ENCODE data around the gene DPP6.

Gene DPP6

DNA sequence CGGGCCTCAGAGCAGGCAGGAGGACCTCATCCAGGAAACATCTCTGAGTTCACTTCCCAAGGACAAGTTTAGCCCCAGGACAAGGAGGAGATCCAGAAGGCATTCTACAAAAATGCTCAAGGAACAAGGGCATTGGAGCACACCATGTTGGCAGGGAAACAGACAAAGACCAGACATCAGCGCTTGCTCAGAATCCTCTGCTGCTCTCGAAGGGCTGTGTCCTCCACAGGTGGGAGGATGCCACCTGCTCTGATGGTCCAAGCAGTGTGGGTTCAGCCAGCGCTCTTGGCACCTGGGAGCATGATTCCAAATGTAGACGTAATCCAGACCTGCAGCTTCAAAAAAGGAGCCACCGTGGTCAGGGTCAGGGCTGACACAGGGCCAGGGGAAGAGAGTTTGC is 160.7 kb downstream of the DPP6 start:
- H3K4me1 ChIP-seq (ENCODE audit: control insufficient read depth in 1 of 2, insufficient read depth in 1 of 2, low read depth in 1 of 2, low read length in 1 of 2) = no peaks in the 10 kb centered on the region
- no peaks in the 10 kb centered on the region for H3K27me3 ChIP-seq
- no peaks in the 10 kb centered on the region for H3K36me3 ChIP-seq
- H3K9me3 ChIP-seq = no peaks in the 10 kb centered on the region
- TF ChIP-seq, protein P1, sequence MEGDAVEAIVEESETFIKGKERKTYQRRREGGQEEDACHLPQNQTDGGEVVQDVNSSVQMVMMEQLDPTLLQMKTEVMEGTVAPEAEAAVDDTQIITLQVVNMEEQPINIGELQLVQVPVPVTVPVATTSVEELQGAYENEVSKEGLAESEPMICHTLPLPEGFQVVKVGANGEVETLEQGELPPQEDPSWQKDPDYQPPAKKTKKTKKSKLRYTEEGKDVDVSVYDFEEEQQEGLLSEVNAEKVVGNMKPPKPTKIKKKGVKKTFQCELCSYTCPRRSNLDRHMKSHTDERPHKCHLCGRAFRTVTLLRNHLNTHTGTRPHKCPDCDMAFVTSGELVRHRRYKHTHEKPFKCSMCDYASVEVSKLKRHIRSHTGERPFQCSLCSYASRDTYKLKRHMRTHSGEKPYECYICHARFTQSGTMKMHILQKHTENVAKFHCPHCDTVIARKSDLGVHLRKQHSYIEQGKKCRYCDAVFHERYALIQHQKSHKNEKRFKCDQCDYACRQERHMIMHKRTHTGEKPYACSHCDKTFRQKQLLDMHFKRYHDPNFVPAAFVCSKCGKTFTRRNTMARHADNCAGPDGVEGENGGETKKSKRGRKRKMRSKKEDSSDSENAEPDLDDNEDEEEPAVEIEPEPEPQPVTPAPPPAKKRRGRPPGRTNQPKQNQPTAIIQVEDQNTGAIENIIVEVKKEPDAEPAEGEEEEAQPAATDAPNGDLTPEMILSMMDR (IDR thresholded peaks at IDR 0.05) = no peak
- no peak overlapping the region for H3K4me3 ChIP-seq (ENCODE audit: low read depth in 1 of 2, low read length in 1 of 2)
- H3K27ac ChIP-seq = no peak overlapping the region

DNA sequence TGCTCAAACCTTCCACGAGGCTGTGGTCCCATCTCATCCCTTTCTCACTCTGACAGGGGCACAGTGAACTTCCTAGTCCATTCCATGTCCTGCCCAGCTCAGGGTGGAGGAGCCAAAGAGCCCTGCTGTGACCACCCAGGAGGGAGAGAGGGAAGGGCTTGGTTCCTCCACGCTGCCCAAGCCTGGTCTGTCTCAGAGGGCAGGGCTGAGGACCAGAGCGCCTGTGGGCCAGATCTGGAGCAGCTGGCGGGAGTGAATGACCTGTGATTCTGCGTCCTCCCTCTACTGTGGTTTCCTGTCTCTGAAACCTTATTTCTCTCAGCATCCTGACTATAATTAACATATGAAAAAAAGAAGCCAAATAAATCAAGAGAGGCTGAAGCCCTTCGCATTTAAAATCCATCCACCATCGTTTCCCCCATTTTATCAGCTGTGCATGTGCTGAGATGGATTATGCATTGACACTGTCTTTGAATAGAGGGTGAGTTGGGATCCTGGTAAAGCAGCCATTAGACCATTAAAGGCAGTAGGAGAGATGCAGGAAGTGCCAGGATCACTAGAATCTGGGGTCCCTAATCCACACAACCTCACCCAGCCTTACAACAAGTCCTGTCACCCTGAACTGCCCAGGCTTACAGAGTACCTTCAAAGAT is 165.6 kb downstream of the DPP6 start:
- Histone ChIP-seq H3K27me3 (no peaks in the 10 kb centered on the region), H3K36me3 (no peaks in the 10 kb centered on the region), H3K4me3 (ENCODE audit: low read depth in 1 of 2, low read length in 1 of 2) (no peak overlapping the region), H3K27ac (no peak overlapping the region), H3K4me1 (ENCODE audit: control insufficient read depth in 1 of 2, insufficient read depth in 1 of 2, low read depth in 1 of 2, low read length in 1 of 2) (no peaks in the 10 kb centered on the region), H3K9me3 (no peaks in the 10 kb centered on the region)
- TF ChIP-seq, protein P1 (IDR thresholded peaks at IDR 0.05) = no peak

DNA sequence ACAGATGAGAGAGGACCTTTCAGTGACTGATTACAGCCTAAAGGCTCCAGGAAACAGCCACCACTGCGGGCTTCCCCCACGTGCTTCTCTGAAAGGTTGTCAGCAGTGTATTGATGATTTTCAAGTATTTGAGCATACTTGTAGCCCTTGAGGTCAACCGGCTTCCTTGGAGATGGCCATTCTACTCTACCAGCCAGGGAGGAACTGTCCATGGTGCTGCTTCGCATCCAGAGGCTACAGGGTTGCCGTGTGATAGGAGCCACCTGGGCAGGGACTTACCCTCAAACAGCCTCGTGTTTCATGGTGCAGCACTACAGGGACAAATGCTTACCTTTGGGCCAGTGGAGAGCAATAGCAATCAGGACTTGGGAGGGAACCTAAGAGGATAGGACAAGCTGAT is 179.5 kb downstream of the DPP6 start:
- Histone ChIP-seq H3K4me3 (ENCODE audit: low read depth in 1 of 2, low read length in 1 of 2) (no peak overlapping the region), H3K9me3 (no peaks in the 10 kb centered on the region), H3K27me3 (no peaks in the 10 kb centered on the region), H3K36me3 (no peaks in the 10 kb centered on the region), H3K4me1 (ENCODE audit: control insufficient read depth in 1 of 2, insufficient read depth in 1 of 2, low read depth in 1 of 2, low read length in 1 of 2) (no peaks in the 10 kb centered on the region), H3K27ac (no peak overlapping the region)
- TF ChIP-seq, protein P1 (IDR thresholded peaks at IDR 0.05) = no peak

DNA sequence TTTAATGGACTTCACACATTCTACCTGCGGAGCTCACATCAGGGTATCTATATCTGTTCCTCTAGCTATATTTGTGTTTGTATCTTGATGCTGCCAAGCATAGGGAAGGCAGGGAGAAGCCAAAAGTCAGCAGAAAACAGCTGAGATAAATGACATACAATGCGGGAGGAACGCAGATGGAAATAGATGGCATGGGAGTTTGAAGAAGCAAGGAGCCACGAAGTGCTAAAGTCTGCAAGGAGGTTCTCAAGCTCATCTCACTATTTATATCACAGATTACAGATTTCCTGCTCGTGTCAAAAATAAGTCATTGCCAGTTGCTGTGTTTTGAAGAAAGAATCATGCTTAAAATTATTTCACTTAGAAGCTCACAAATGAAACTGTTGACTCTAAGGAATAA is 180.5 kb downstream of the DPP6 start:
- H3K27me3 ChIP-seq = no peaks in the 10 kb centered on the region
- no peaks in the 10 kb centered on the region for H3K9me3 ChIP-seq
- H3K36me3 ChIP-seq = no peaks in the 10 kb centered on the region
- H3K27ac ChIP-seq = no peak overlapping the region
- TF ChIP-seq, protein P1 (IDR thresholded peaks at IDR 0.05) = no peak
- no peaks in the 10 kb centered on the region for H3K4me1 ChIP-seq (ENCODE audit: control insufficient read depth in 1 of 2, insufficient read depth in 1 of 2, low read depth in 1 of 2, low read length in 1 of 2)
- no peak overlapping the region for H3K4me3 ChIP-seq (ENCODE audit: low read depth in 1 of 2, low read length in 1 of 2)

DNA sequence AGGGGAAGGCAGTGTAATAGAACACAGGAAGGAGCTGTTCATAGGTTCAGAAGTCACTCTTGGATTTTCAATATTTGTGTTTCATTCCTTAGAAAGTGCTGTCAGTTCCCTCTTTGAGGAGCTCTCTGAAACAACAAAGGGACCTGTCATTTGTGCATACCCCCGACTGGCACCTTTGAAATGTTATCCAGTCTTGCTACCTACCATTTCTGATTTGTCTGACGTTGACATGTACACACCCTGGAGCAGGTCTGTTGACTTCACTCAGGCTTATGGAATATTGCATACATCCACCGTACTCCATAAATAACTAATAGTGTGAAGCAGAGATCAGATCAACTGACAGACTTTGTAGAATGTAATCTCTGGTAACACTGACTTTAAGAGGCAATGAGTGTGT is 189.8 kb downstream of the DPP6 start:
- Histone ChIP-seq H3K27me3 (no peaks in the 10 kb centered on the region), H3K9me3 (no peaks in the 10 kb centered on the region), H3K4me1 (ENCODE audit: control insufficient read depth in 1 of 2, insufficient read depth in 1 of 2, low read depth in 1 of 2, low read length in 1 of 2) (no peaks in the 10 kb centered on the region), H3K4me3 (ENCODE audit: low read depth in 1 of 2, low read length in 1 of 2) (no peak overlapping the region), H3K27ac (no peak overlapping the region), H3K36me3 (no peaks in the 10 kb centered on the region)
- TF ChIP-seq, protein P1 (IDR thresholded peaks at IDR 0.05) = no peak

Data from neutrophil (primary cell).